HUES48 (cell line): ENCODE results near the gene CCDC116.
"Not testable (repeated sequence)": the region's sequence is repeated elsewhere in the genome, so short reads cannot be mapped to it uniquely, and the experiment has no call there.

Experiments
- H3K27ac ChIP-seq: one replicate; pipeline ENCODE4 v1.7.0; 2013; ENCODE audit warnings: low read depth, low read length, inconsistent platforms
- H3K27me3 ChIP-seq: 2 replicates; pipeline ENCODE4 v1.6.1; 2013; ENCODE audit warnings: mild to moderate bottlenecking, low read length; ENCODE audit not compliant: control insufficient read depth, insufficient read depth
- H3K36me3 ChIP-seq: 2 replicates; pipeline ENCODE4 v1.6.1; 2013; ENCODE audit warnings: low read length; ENCODE audit not compliant: control insufficient read depth, insufficient read depth
- H3K4me1 ChIP-seq: 2 replicates; pipeline ENCODE4 v1.6.1; 2013; ENCODE audit warnings: mild to moderate bottlenecking, low read length; ENCODE audit not compliant: control insufficient read depth, insufficient read depth
- H3K4me3 ChIP-seq: 2 replicates; pipeline ENCODE4 v1.5.1; 2013; ENCODE audit warnings: mild to moderate bottlenecking, low read depth, low read length
- H3K9ac ChIP-seq: 2 replicates; pipeline ENCODE4 v1.6.1; 2013; ENCODE audit warnings: mild to moderate bottlenecking, low read depth, low read length, moderate library complexity
- H3K9me3 ChIP-seq: 2 replicates; pipeline ENCODE4 v1.6.1; 2013; ENCODE audit warnings: low read length; ENCODE audit not compliant: control insufficient read depth, insufficient read depth

The CCDC116 gene

GRCh38 chr22:21677606-21678443 lies 45.3 kb downstream of the CCDC116 start:
- Histone ChIP-seq H3K9me3 (no peaks in the 10 kb centered on the region), H3K27ac (no peak overlapping the region), H3K4me1 (no peaks in the 10 kb centered on the region), H3K27me3 (no peaks in the 10 kb centered on the region), H3K9ac (no peak overlapping the region), H3K36me3 (peaks cover 46% of the 10 kb centered on the region), H3K4me3 (no peak overlapping the region)

- H3K27me3 ChIP-seq, H3K4me3 ChIP-seq, H3K9ac ChIP-seq, H3K27ac ChIP-seq, H3K4me1 ChIP-seq, H3K9me3 ChIP-seq: not testable (repeated sequence)
- H3K36me3 ChIP-seq = peaks cover 47% of the 10 kb centered on the region
These were observed 46.3 kb downstream of the CCDC116 start for GRCh38 chr22:21678842-21679241.

GRCh38 chr22:21679383-21679782 lies 46.8 kb downstream of the CCDC116 start:
- Histone ChIP-seq H3K9me3 (no peaks in the 10 kb centered on the region), H3K27ac (no peak overlapping the region), H3K36me3 (peaks cover 43% of the 10 kb centered on the region), H3K4me3 (no peak overlapping the region), H3K9ac (no peak overlapping the region), H3K4me1 (no peaks in the 10 kb centered on the region), H3K27me3 (no peaks in the 10 kb centered on the region)

GRCh38 chr22:21680830-21681565 lies 48.4 kb downstream of the CCDC116 start:
- no peak overlapping the region for H3K27ac ChIP-seq
- H3K4me1 ChIP-seq = no peaks in the 10 kb centered on the region
- H3K36me3 ChIP-seq = peaks cover 42% of the 10 kb centered on the region
- H3K9me3 ChIP-seq = no peaks in the 10 kb centered on the region
- H3K27me3 ChIP-seq = no peaks in the 10 kb centered on the region
- H3K4me3 ChIP-seq = no peak overlapping the region
- no peak overlapping the region for H3K9ac ChIP-seq

GRCh38 chr22:21681566-21682370 lies 49.2 kb downstream of the CCDC116 start:
- Histone ChIP-seq H3K4me3 (no peak overlapping the region), H3K27me3 (no peaks in the 10 kb centered on the region), H3K9me3 (no peaks in the 10 kb centered on the region), H3K36me3 (peaks cover 50% of the 10 kb centered on the region), H3K27ac (no peak overlapping the region), H3K9ac (no peak overlapping the region), H3K4me1 (no peaks in the 10 kb centered on the region)

GRCh38 chr22:21682385-21683175 lies 50.0 kb downstream of the CCDC116 start:
- H3K36me3 ChIP-seq = peaks cover 54% of the 10 kb centered on the region
- H3K9ac ChIP-seq = no peak overlapping the region
- H3K4me1 ChIP-seq = no peaks in the 10 kb centered on the region
- no peak overlapping the region for H3K27ac ChIP-seq
- H3K27me3 ChIP-seq = no peaks in the 10 kb centered on the region
- no peaks in the 10 kb centered on the region for H3K9me3 ChIP-seq
- no peak overlapping the region for H3K4me3 ChIP-seq

- H3K36me3 ChIP-seq = peaks cover 56% of the 10 kb centered on the region
- no peak overlapping the region for H3K9ac ChIP-seq
- no peak overlapping the region for H3K27ac ChIP-seq
- H3K4me3 ChIP-seq = no peak overlapping the region
- H3K27me3 ChIP-seq = no peaks in the 10 kb centered on the region
- no peaks in the 10 kb centered on the region for H3K4me1 ChIP-seq
- H3K9me3 ChIP-seq = no peaks in the 10 kb centered on the region
These were observed 50.8 kb downstream of the CCDC116 start for GRCh38 chr22:21683401-21683811.

GRCh38 chr22:21684492-21685163 lies 52.1 kb downstream of the CCDC116 start:
- H3K4me3 ChIP-seq = no peak overlapping the region
- no peak overlapping the region for H3K9ac ChIP-seq
- no peaks in the 10 kb centered on the region for H3K4me1 ChIP-seq
- H3K36me3 ChIP-seq = peaks cover 59% of the 10 kb centered on the region
- H3K27ac ChIP-seq = no peak overlapping the region
- H3K27me3 ChIP-seq = no peaks in the 10 kb centered on the region
- H3K9me3 ChIP-seq = no peaks in the 10 kb centered on the region

GRCh38 chr22:21685164-21685513 lies 52.6 kb downstream of the CCDC116 start:
- Histone ChIP-seq H3K9me3 (no peaks in the 10 kb centered on the region), H3K27me3 (no peaks in the 10 kb centered on the region), H3K4me3 (no peak overlapping the region), H3K27ac (no peak overlapping the region), H3K4me1 (no peaks in the 10 kb centered on the region), H3K9ac (no peak overlapping the region), H3K36me3 (peaks cover 61% of the 10 kb centered on the region)

- Histone ChIP-seq H3K4me3 (no peak overlapping the region), H3K9ac (no peak overlapping the region), H3K27me3 (no peaks in the 10 kb centered on the region), H3K36me3 (peaks cover 56% of the 10 kb centered on the region), H3K4me1 (no peaks in the 10 kb centered on the region), H3K9me3 (no peaks in the 10 kb centered on the region), H3K27ac (no peak overlapping the region)
These were observed 53.6 kb downstream of the CCDC116 start for GRCh38 chr22:21686193-21686608.
